Activated CD4-positive, alpha-beta T cell treated with anti-CD3 and anti-CD28 coated beads, Interleukin-2, amount 10 ng/mL, durations not matched to agents 7 days and 5 days (primary cell): ENCODE results near the gene SMG7. TPM values are rescaled to one million over a fixed set of nuclear protein-coding genes. Genes with fewer than 3 reads are reported as not detected.

Source experiments
- CTCF ChIA-PET: fragments of 350-600 bp; sonication (Branson Sonifier 250); formaldehyde crosslinking; loops from one replicate; lab custom pipeline; 2021; ENCODE audit warnings: antibody characterized with exemption; lab: Charles Lee
- POLR2A ChIA-PET: fragments of 350-600 bp; sonication (Branson Sonifier 250); formaldehyde crosslinking; loops from one replicate; lab custom pipeline; 2021; ENCODE audit warnings: antibody characterized with exemption; lab: Charles Lee
- DNase-seq: peaks from one replicate; pipeline ENCODE4 v3.0.0-alpha.2; 2020
- H3K27ac Mint-ChIP-seq: one replicate; pipeline ENCODE4 v1.8.0; 2021; ENCODE audit warnings: mild to moderate bottlenecking, moderate library complexity, mixed read lengths
- H3K27me3 Mint-ChIP-seq: one replicate; pipeline ENCODE4 v1.8.0; 2021; ENCODE audit warnings: mixed read lengths
- H3K36me3 Mint-ChIP-seq: one replicate; pipeline ENCODE4 v1.8.0; 2021; ENCODE audit warnings: low read depth, mixed read lengths
- H3K4me1 Mint-ChIP-seq: one replicate; pipeline ENCODE4 v1.8.0; 2021; ENCODE audit warnings: mixed read lengths
- H3K4me3 Mint-ChIP-seq: one replicate; pipeline ENCODE4 v1.8.0; 2021; ENCODE audit warnings: mild to moderate bottlenecking, moderate library complexity, mixed read lengths
- H3K9me3 Mint-ChIP-seq: one replicate; pipeline ENCODE4 v1.8.0; 2021; ENCODE audit warnings: mixed read lengths
- total RNA-seq, 2 experiments: library from RNA; stranded (reverse); gene quantifications; one replicate each; pipeline ENCODE4 v1.2.3, GENCODE V29; 2021

The SMG7 gene
- total RNA-seq, 2 experiments from 2014 or later, result 72.4 to 87.3 TPM

GRCh38 chr1:183449223-183449770 is 23.0 kb upstream of the SMG7 start:
- H3K9me3 Mint-ChIP-seq, result no peaks in the 10 kb centered on the region
- H3K4me3 Mint-ChIP-seq, result no peak overlapping the region
- DNase-seq, result no peak
- H3K36me3 Mint-ChIP-seq, result no peaks in the 10 kb centered on the region
- H3K4me1 Mint-ChIP-seq, result no peaks in the 10 kb centered on the region
- no peak overlapping the region for H3K27ac Mint-ChIP-seq
- POLR2A ChIA-PET, result no interaction called here
- CTCF ChIA-PET, result no interaction called here
- H3K27me3 Mint-ChIP-seq, result peaks cover 2% of the 10 kb centered on the region

GRCh38 chr1:183450093-183450492 is 22.2 kb upstream of the SMG7 start:
- Mint-ChIP-seq H3K27ac (no peak overlapping the region), H3K36me3 (no peaks in the 10 kb centered on the region), H3K4me3 (no peak overlapping the region), H3K9me3 (no peaks in the 10 kb centered on the region), H3K4me1 (no peaks in the 10 kb centered on the region), H3K27me3 (peaks cover 2% of the 10 kb centered on the region)
- DNase-seq, result no peak
- CTCF ChIA-PET, result no interaction called here
- POLR2A ChIA-PET, result no interaction called here

GRCh38 chr1:183454377-183454776 is 17.9 kb upstream of the SMG7 start:
- peaks cover 17% of the 10 kb centered on the region for H3K27me3 Mint-ChIP-seq
- no peaks in the 10 kb centered on the region for H3K4me1 Mint-ChIP-seq
- DNase-seq, result no peak
- no peak overlapping the region for H3K4me3 Mint-ChIP-seq
- no peaks in the 10 kb centered on the region for H3K9me3 Mint-ChIP-seq
- POLR2A ChIA-PET, result no interaction called here
- no peak overlapping the region for H3K27ac Mint-ChIP-seq
- CTCF ChIA-PET, result no interaction called here
- H3K36me3 Mint-ChIP-seq, result no peaks in the 10 kb centered on the region

- ChIA-PET POLR2A (no interaction called here), CTCF (no interaction called here)
- DNase-seq, result no peak
- Mint-ChIP-seq H3K4me3 (no peak overlapping the region), H3K9me3 (no peaks in the 10 kb centered on the region), H3K27me3 (peaks cover 29% of the 10 kb centered on the region), H3K4me1 (peaks cover 3% of the 10 kb centered on the region), H3K36me3 (no peaks in the 10 kb centered on the region), H3K27ac (no peak overlapping the region)
Measured at GRCh38 chr1:183456826-183457225, 15.5 kb upstream of the SMG7 start.

- no peaks in the 10 kb centered on the region for H3K9me3 Mint-ChIP-seq
- no peaks in the 10 kb centered on the region for H3K36me3 Mint-ChIP-seq
- DNase-seq, result no peak
- no peak overlapping the region for H3K27ac Mint-ChIP-seq
- ChIA-PET POLR2A (no interaction called here), CTCF (no interaction called here)
- H3K4me1 Mint-ChIP-seq, result peaks cover 3% of the 10 kb centered on the region
- H3K27me3 Mint-ChIP-seq, result peaks cover 33% of the 10 kb centered on the region
- H3K4me3 Mint-ChIP-seq, result no peak overlapping the region
Measured at GRCh38 chr1:183457449-183457848, 14.8 kb upstream of the SMG7 start.

GRCh38 chr1:183460596-183460995 is 11.7 kb upstream of the SMG7 start:
- ChIA-PET CTCF (interaction anchor here (0.6 to 0.7 kb wide), 3 partner anchors 9 to 1249 kb away, joined by 3 to 4 read pairs (median 3); no protein-coding TSS in a partner anchor), POLR2A (no interaction called here)
- no peak for DNase-seq
- Mint-ChIP-seq H3K27me3 (peaks cover 52% of the 10 kb centered on the region), H3K36me3 (no peaks in the 10 kb centered on the region), H3K4me1 (peaks cover 3% of the 10 kb centered on the region), H3K4me3 (no peak overlapping the region), H3K9me3 (no peaks in the 10 kb centered on the region), H3K27ac (no peak overlapping the region)

GRCh38 chr1:183461350-183461749 is 10.9 kb upstream of the SMG7 start:
- Mint-ChIP-seq H3K36me3 (no peaks in the 10 kb centered on the region), H3K27me3 (peaks cover 53% of the 10 kb centered on the region), H3K27ac (no peak overlapping the region), H3K4me1 (peaks cover 3% of the 10 kb centered on the region), H3K4me3 (no peak overlapping the region), H3K9me3 (no peaks in the 10 kb centered on the region)
- ChIA-PET CTCF (no interaction called here), POLR2A (no interaction called here)
- DNase-seq, result no peak

- no peak for DNase-seq
- ChIA-PET POLR2A (no interaction called here), CTCF (interaction anchor here (0.7 kb wide), 1 partner anchor 78 kb away, joined by 3 read pairs; no protein-coding TSS in a partner anchor)
- no peak overlapping the region for H3K4me3 Mint-ChIP-seq
- H3K9me3 Mint-ChIP-seq, result no peaks in the 10 kb centered on the region
- no peaks in the 10 kb centered on the region for H3K36me3 Mint-ChIP-seq
- peaks cover 48% of the 10 kb centered on the region for H3K27me3 Mint-ChIP-seq
- H3K27ac Mint-ChIP-seq, result no peak overlapping the region
- peaks cover 3% of the 10 kb centered on the region for H3K4me1 Mint-ChIP-seq
Measured at GRCh38 chr1:183463566-183463965, 8.7 kb upstream of the SMG7 start.

- Mint-ChIP-seq H3K36me3 (no peaks in the 10 kb centered on the region), H3K9me3 (no peaks in the 10 kb centered on the region), H3K27ac (no peak overlapping the region), H3K4me3 (no peak overlapping the region), H3K27me3 (peaks cover 33% of the 10 kb centered on the region), H3K4me1 (peaks cover 13% of the 10 kb centered on the region)
- DNase-seq, result no peak
- CTCF ChIA-PET, result no interaction called here
- POLR2A ChIA-PET, result no interaction called here
Measured at GRCh38 chr1:183466781-183467180, 5.5 kb upstream of the SMG7 start.

GRCh38 chr1:183467687-183468086 is 4.6 kb upstream of the SMG7 start:
- ChIA-PET POLR2A (no interaction called here), CTCF (interaction anchor here (0.5 to 1.2 kb wide), 2 partner anchors 9 to 26 kb away, joined by 3 to 4 read pairs; no protein-coding TSS in a partner anchor)
- no peak overlapping the region for H3K4me3 Mint-ChIP-seq

GRCh38 chr1:183470147-183470960 is 1.9 kb upstream of the SMG7 start:
- no peaks in the 10 kb centered on the region for H3K9me3 Mint-ChIP-seq
- H3K27ac Mint-ChIP-seq, result peak overlapping the region; percentile 99
- POLR2A ChIA-PET, result interaction anchor here (0.9 kb wide), 1 partner anchor 163 kb away, joined by 3 read pairs; no protein-coding TSS in a partner anchor
- peaks cover 10% of the 10 kb centered on the region for H3K27me3 Mint-ChIP-seq
- peak; percentile 92 for DNase-seq
- peaks cover 16% of the 10 kb centered on the region for H3K36me3 Mint-ChIP-seq
- peak overlapping the region; percentile 98 for H3K4me3 Mint-ChIP-seq
- CTCF ChIA-PET, result interaction anchor here (0.7 to 2.0 kb wide), 2 partner anchors 74 to 446 kb away, joined by 3 to 4 read pairs; no protein-coding TSS in a partner anchor
- peaks cover 28% of the 10 kb centered on the region for H3K4me1 Mint-ChIP-seq

More at GRCh38 chr1:183467687-183468086, 4.6 kb upstream of the SMG7 start:
- peaks cover 13% of the 10 kb centered on the region for H3K4me1 Mint-ChIP-seq
- H3K9me3 Mint-ChIP-seq, result no peaks in the 10 kb centered on the region
- H3K36me3 Mint-ChIP-seq, result peaks cover 3% of the 10 kb centered on the region
- no peak for DNase-seq
- no peak overlapping the region for H3K27ac Mint-ChIP-seq
- H3K27me3 Mint-ChIP-seq, result peaks cover 25% of the 10 kb centered on the region

GRCh38 chr1:183470961-183471742 is 1.1 kb upstream of the SMG7 start:
- Mint-ChIP-seq H3K9me3 (no peaks in the 10 kb centered on the region), H3K4me3 (peak overlapping the region; percentile 98)
- CTCF ChIA-PET, result interaction anchor here (0.7 kb wide), 1 partner anchor 73 kb away, joined by 3 read pairs; no protein-coding TSS in a partner anchor

More at GRCh38 chr1:183470961-183471742, 1.1 kb upstream of the SMG7 start:
- Mint-ChIP-seq H3K27ac (peak overlapping the region; percentile 99), H3K27me3 (peaks cover 6% of the 10 kb centered on the region), H3K4me1 (peaks cover 28% of the 10 kb centered on the region), H3K36me3 (peaks cover 16% of the 10 kb centered on the region)
- POLR2A ChIA-PET, result interaction anchor here (0.9 kb wide), 1 partner anchor 163 kb away, joined by 3 read pairs; no protein-coding TSS in a partner anchor
- DNase-seq, result peak; percentile 66
